Neural progenitor cell (in vitro differentiated cells): ENCODE data around the gene SPDYE4.

Experiments
- EZH2 ChIP-seq: fragments of 200-600 bp; sonication (generic); IDR thresholded peaks from 2 replicates; pipeline ENCODE4 v1.6.1; 2017; ENCODE audit warnings: antibody characterized with exemption, mild to moderate bottlenecking, moderate library complexity
- TF ChIP-seq, protein P1 (sequence below): fragments of 200-600 bp; sonication (generic); IDR thresholded peaks from 2 replicates; pipeline ENCODE4 v1.5.1; 2017; ENCODE audit warnings: antibody characterized with exemption, mild to moderate bottlenecking

DNA sequence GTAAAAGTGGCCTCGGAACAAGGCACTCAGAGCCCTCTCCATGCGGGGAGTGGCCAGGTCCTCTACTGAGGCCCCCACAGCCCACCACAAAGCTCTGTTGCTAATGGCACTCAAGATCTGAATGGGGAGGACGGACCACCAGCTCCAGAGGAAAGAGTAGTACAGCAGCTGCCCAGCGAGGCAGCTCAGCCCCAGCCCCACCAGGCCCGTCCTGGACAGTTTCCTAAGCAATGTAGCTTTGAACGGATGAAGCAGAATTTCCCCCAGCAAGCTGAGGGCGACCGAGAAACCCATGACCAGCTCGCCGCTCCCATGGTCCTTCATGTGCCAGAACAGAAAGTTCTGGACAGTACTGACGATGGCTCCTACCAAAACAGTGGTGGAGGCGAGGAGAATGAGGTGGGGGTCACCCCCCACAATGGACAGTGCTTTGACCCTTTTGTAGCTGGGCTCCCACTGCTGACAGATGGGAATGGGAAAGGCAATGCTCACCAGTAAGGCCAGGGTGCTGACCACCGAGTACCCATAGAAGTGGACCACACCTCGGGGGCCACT, 39.4 kb upstream of the SPDYE4 start:
- TF ChIP-seq, protein P1, sequence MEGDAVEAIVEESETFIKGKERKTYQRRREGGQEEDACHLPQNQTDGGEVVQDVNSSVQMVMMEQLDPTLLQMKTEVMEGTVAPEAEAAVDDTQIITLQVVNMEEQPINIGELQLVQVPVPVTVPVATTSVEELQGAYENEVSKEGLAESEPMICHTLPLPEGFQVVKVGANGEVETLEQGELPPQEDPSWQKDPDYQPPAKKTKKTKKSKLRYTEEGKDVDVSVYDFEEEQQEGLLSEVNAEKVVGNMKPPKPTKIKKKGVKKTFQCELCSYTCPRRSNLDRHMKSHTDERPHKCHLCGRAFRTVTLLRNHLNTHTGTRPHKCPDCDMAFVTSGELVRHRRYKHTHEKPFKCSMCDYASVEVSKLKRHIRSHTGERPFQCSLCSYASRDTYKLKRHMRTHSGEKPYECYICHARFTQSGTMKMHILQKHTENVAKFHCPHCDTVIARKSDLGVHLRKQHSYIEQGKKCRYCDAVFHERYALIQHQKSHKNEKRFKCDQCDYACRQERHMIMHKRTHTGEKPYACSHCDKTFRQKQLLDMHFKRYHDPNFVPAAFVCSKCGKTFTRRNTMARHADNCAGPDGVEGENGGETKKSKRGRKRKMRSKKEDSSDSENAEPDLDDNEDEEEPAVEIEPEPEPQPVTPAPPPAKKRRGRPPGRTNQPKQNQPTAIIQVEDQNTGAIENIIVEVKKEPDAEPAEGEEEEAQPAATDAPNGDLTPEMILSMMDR: no peak
- TF ChIP-seq EZH2: no peak
